HepG2 (cell line): Measurements from ENCODE around the gene IMMP1L. TPM values are rescaled to one million over a fixed set of nuclear protein-coding genes. Genes with fewer than 3 reads are reported as not detected.

Experiments
- ATAC-seq: fragments of 200-7000 bp; cut with Tn5 transposase; 3 replicates; pipeline ENCODE4 v1.9.1; 2020; ENCODE audit warnings: mild to moderate bottlenecking, moderate library complexity
- BruUV-seq: library from RNA; stranded (reverse); fragments of 400-500 nt; replicated peaks from 2 replicates; lab custom pipeline; 2021; lab: Mats Ljungman, UMichigan
- CTCF ChIA-PET: fragments of 300-600 bp; formaldehyde crosslinking; extraction: SDS; loops from one replicate; lab custom pipeline; 2021; ENCODE audit warnings: low total read pairs, inconsistent platforms, low intra/inter-chr PET ratio; lab: Yijun Ruan, JAX
- POLR2A ChIA-PET: fragments of 350-600 bp; sonication (Branson Sonifier 250); formaldehyde crosslinking; loops from one replicate; lab custom pipeline; 2020; ENCODE audit warnings: antibody characterized with exemption, inconsistent platforms; lab: Yijun Ruan, JAX
- DNase-seq: peaks from one replicate; pipeline ENCODE4 v3.0.0-alpha.2; 2015; ENCODE audit warnings: low spot score
- FAIRE-seq: peaks from 3 replicates; lab custom pipeline; 2011; peaks lifted over from hg19 to GRCh38; lab: Jason Lieb, UNC
- H2AFZ ChIP-seq: one replicate; pipeline ENCODE4 v1.6.1; 2011; ENCODE audit warnings: low read length, inconsistent platforms
- H3K27ac ChIP-seq: fragments of 300-600 bp; 3 replicates; pipeline ENCODE4 v1.8.0; 2011; ENCODE audit warnings: mixed run types, mild to moderate bottlenecking, mixed read lengths, low read length, inconsistent platforms; ENCODE audit not compliant: insufficient read depth; ENCODE audit errors: extremely low read length
- H3K27me3 ChIP-seq, 2 experiments: fragments of 200-600 bp in 1 of 2; 2 replicates in 1 of 2; 3 replicates in 1 of 2; pipeline versions ENCODE4 v1.6.0 to v1.8.0; 2011; ENCODE audit warnings: low read length in 2 of 2, mild to moderate bottlenecking in 2 of 2, moderate library complexity in 2 of 2, inconsistent platforms in 1 of 2; ENCODE audit not compliant: insufficient read depth in 2 of 2, control insufficient read depth in 1 of 2
- H3K36me3 ChIP-seq, 2 experiments: fragments of 200-600 bp in 1 of 2; replicated peaks in 1 of 2; 2 replicates in 1 of 2; 3 replicates in 1 of 2; pipeline versions ENCODE4 v1.5.1 to v1.8.0; 2011; ENCODE audit warnings: low read length in 2 of 2, inconsistent platforms in 1 of 2; ENCODE audit not compliant: insufficient read depth in 2 of 2, control insufficient read depth in 1 of 2
- H3K4me1 ChIP-seq: 2 replicates; pipeline ENCODE4 v1.5.1; 2012; ENCODE audit warnings: low read length, inconsistent platforms; ENCODE audit not compliant: insufficient read depth
- H3K4me2 ChIP-seq: 2 replicates; pipeline ENCODE4 v1.6.0; 2011; ENCODE audit warnings: low read depth, low read length, inconsistent platforms
- H3K4me3 ChIP-seq, 3 experiments: fragments of 200-600 bp in 1 of 3; sonication (generic), shearing (Covaris generic) in 1 of 3; replicated peaks in 1 of 3; 2 replicates each; pipeline ENCODE4 v1.5.1; 2011 to 2016; ENCODE audit warnings: low read length in 3 of 3, inconsistent platforms in 2 of 3, low read depth in 2 of 3, mild to moderate bottlenecking in 2 of 3, control low read depth in 1 of 3, mixed read lengths in 1 of 3; ENCODE audit not compliant: insufficient read depth in 1 of 3
- H3K79me2 ChIP-seq: one replicate; pipeline ENCODE4 v1.6.1; 2011; ENCODE audit warnings: low read length, inconsistent platforms; ENCODE audit not compliant: insufficient read depth
- H3K9ac ChIP-seq: 2 replicates; pipeline ENCODE4 v1.6.0; 2011; ENCODE audit warnings: mild to moderate bottlenecking, low read depth, low read length, inconsistent platforms; ENCODE audit not compliant: insufficient read depth
- H3K9me3 ChIP-seq: 2 replicates; pipeline ENCODE4 v1.5.1; 2012; ENCODE audit warnings: mild to moderate bottlenecking, low read length
- H4K20me1 ChIP-seq: 2 replicates; pipeline ENCODE4 v1.6.0; 2011; ENCODE audit warnings: inconsistent platforms, mild to moderate bottlenecking, low read length, moderate library complexity; ENCODE audit not compliant: insufficient read depth
- FOSL2 ChIP-seq: sonication (generic); formaldehyde crosslinking; IDR thresholded peaks from 2 replicates; pipeline ENCODE4 v1.4.0; 2020; ENCODE audit warnings: missing genetic modification reagents
- FOXA3 ChIP-seq: IDR thresholded peaks from 2 replicates; pipeline ENCODE4 v1.6.1; 2016; ENCODE audit warnings: missing genetic modification reagents, missing compliant biosample characterization
- HNF4A ChIP-seq: sonication (generic); formaldehyde crosslinking; IDR thresholded peaks from 2 replicates; pipeline ENCODE4 v1.4.0; 2020; ENCODE audit warnings: missing genetic modification reagents
- HNRNPL ChIP-seq: fragments of 200-400 bp; formaldehyde crosslinking; IDR thresholded peaks from 2 replicates; pipeline ENCODE4 v1.6.1; 2017; ENCODE audit warnings: mild to moderate bottlenecking, low read depth, low read length
- IRF1 ChIP-seq: sonication (generic); formaldehyde crosslinking; IDR thresholded peaks from 2 replicates; pipeline ENCODE4 v1.4.0; 2020; ENCODE audit warnings: low read depth, mild to moderate bottlenecking, missing genetic modification reagents
- IRX3 ChIP-seq: sonication (generic); formaldehyde crosslinking; IDR thresholded peaks from 2 replicates; pipeline ENCODE4 v1.8.1; 2023; ENCODE audit warnings: mild to moderate bottlenecking, low read depth, missing genetic modification reagents, borderline replicate concordance
- JUN ChIP-seq: sonication (generic); formaldehyde crosslinking; IDR thresholded peaks from 2 replicates; pipeline ENCODE4 v1.4.0; 2020; ENCODE audit warnings: mild to moderate bottlenecking, missing genetic modification reagents
- MAFG ChIP-seq: sonication (generic); formaldehyde crosslinking; IDR thresholded peaks from 2 replicates; pipeline ENCODE4 v1.5.1; 2020; ENCODE audit warnings: mild to moderate bottlenecking, missing genetic modification reagents
- MLXIP ChIP-seq: sonication (generic); formaldehyde crosslinking; IDR thresholded peaks from 2 replicates; pipeline ENCODE4 v1.9.0; 2021; ENCODE audit warnings: missing genetic modification reagents, borderline replicate concordance
- NFRKB ChIP-seq: fragments of 450-650 bp; IDR thresholded peaks from 2 replicates; pipeline ENCODE4 v1.6.1; 2017
- PHF5A ChIP-seq: IDR thresholded peaks from one replicate; pipeline ENCODE4 v1.6.1; 2018; ENCODE audit warnings: low read depth, missing genetic modification reagents; ENCODE audit not compliant: unreplicated experiment
- RFXANK ChIP-seq: IDR thresholded peaks from 2 replicates; pipeline ENCODE4 v1.6.1; 2016
- SRSF1 ChIP-seq: fragments of 200-400 bp; formaldehyde crosslinking; optimal IDR thresholded peaks from 2 replicates; pipeline ENCODE3; 2017; ENCODE audit warnings: mild to moderate bottlenecking, low read depth, low read length, moderate library complexity
- ZBTB34 ChIP-seq: sonication (generic); formaldehyde crosslinking; IDR thresholded peaks from 2 replicates; pipeline ENCODE4 v1.8.0; 2022; ENCODE audit warnings: mild to moderate bottlenecking, missing genetic modification reagents
- ZNF280B ChIP-seq: sonication (generic); formaldehyde crosslinking; IDR thresholded peaks from 2 replicates; pipeline ENCODE4 v1.5.0; 2020; ENCODE audit warnings: missing genetic modification reagents, mild to moderate bottlenecking, borderline replicate concordance
- ZNF589 ChIP-seq: sonication (generic); formaldehyde crosslinking; conservative IDR thresholded peaks from 2 replicates; pipeline ENCODE4 v1.8.0; 2022; ENCODE audit warnings: mild to moderate bottlenecking, moderate library complexity, missing genetic modification reagents
- ZNF691 ChIP-seq: sonication (generic); formaldehyde crosslinking; IDR thresholded peaks from 2 replicates; pipeline ENCODE4 v1.4.0; 2020; ENCODE audit warnings: missing genetic modification reagents, low read depth, mild to moderate bottlenecking, borderline replicate concordance
- ZNF75D ChIP-seq: sonication (generic); formaldehyde crosslinking; IDR thresholded peaks from 2 replicates; pipeline ENCODE4 v1.8.1; 2023; ENCODE audit warnings: missing genetic modification reagents, mild to moderate bottlenecking, borderline replicate concordance
- WGBS: methylation state at CpG from one replicate; pipeline ENCODE4 v1.1.6; 2017; ENCODE audit warnings: low lambda C conversion rate; 5-methylcytosine and 5-hydroxymethylcytosine counted together
- in situ Hi-C: cut with HindIII; loops from 2 replicates; pipeline ENCODE4 v1.10.0; 2017; ENCODE audit warnings: low pct_unique_long_range_greater_than_20kb; ENCODE audit not compliant: extremely low pct_ligation_motif_present
- intact Hi-C: fragments of 100-400 bp; cut with micrococcal nuclease; formaldehyde crosslinking; loops from one replicate; pipeline ENCODE4 v1.10.0; 2022; ENCODE audit not compliant: unreplicated experiment
- polyA plus RNA-seq, 8 experiments: library from polyadenylated mRNA; depleted of rRNA in 3 of 8; stranded (reverse) in 7 of 8; unstranded in 1 of 8; fragments of >200 nt; fragmentation: Illumina TruSeq in 4 of 8; extraction: Trizol in 4 of 8; gene quantifications; 2 replicates each; pipeline versions ENCODE4 v1.2.1 to v1.2.3, GENCODE V29; 2011 to 2016; ENCODE audit warnings: low read depth in 4 of 8, missing spikeins in 1 of 8, mixed read lengths in 1 of 8; ENCODE audit not compliant: insufficient read depth in 1 of 8
- total RNA-seq, 5 experiments: library from RNA; depleted of rRNA; stranded (reverse); fragments of >200 nt; fragmentation: Illumina TruSeq; extraction: Trizol; gene quantifications; 2 replicates each; pipeline ENCODE4 v1.2.3, GENCODE V29; 2016; ENCODE audit warnings: low read depth in 1 of 5

Gene IMMP1L
- total and polyA plus RNA-seq, 2 of the 13 experiments (the other 11 are each of a cell fraction or from before 2014, with no cell fraction given): 42.4 to 57.9 TPM

GRCh38 chr11:31415435-31415834, 94.0 kb downstream of the IMMP1L start:
- BruUV-seq: no TSS peak
- in situ Hi-C loops: no loop called here
- TF ChIP-seq FOSL2 (CRISPR knock-in tag) (no peak), SRSF1 (no peak), HNF4A (no peak), ZNF691 (CRISPR knock-in tag) (no peak), FOXA3 (CRISPR knock-in tag) (no peak), IRF1 (no peak), ZNF75D (no peak), MAFG (CRISPR knock-in tag) (no peak), IRX3 (CRISPR knock-in tag) (no peak), JUN (CRISPR knock-in tag) (no peak), HNRNPL (no peak), PHF5A (CRISPR knock-in tag) (no peak), NFRKB (no peak), MLXIP (CRISPR knock-in tag) (no peak), ZNF589 (CRISPR knock-in tag) (no peak), ZBTB34 (CRISPR knock-in tag) (no peak), ZNF280B (CRISPR knock-in tag) (no peak), RFXANK (CRISPR knock-in tag) (no peak)

More at GRCh38 chr11:31415435-31415834, 94.0 kb downstream of the IMMP1L start:
- Histone ChIP-seq H3K27ac (no peak overlapping the region), H3K27me3 (no peaks in the 10 kb centered on the region), H4K20me1 (no peaks in the 10 kb centered on the region), H3K9me3 (no peaks in the 10 kb centered on the region), H3K9ac (no peak overlapping the region), H2AFZ (no peak overlapping the region), H3K79me2 (no peaks in the 10 kb centered on the region), H3K4me3 (no peak overlapping the region), H3K4me1 (no peaks in the 10 kb centered on the region), H3K4me2 (no peak overlapping the region), H3K36me3 (peaks cover 0 to 4% of the 10 kb centered on the region in 2 experiments; a peak in 1 of 5 replicates)
- DNase-seq: no peak
- ChIA-PET POLR2A (no interaction called here), CTCF (no interaction called here)
- intact Hi-C loops: no loop called here
- no peak for FAIRE-seq
- 72% methylated on average over 4 of the region's 4 CpGs for WGBS
- no peak for ATAC-seq
